CD8-positive, alpha-beta memory T cell (primary cell): ENCODE data around the gene UPK2. TPM values are rescaled to one million over a fixed set of nuclear protein-coding genes. Genes with fewer than 3 reads are reported as not detected.

Experiments
- CTCF ChIA-PET: fragments of 350-600 bp; sonication (Branson Sonifier 250); formaldehyde crosslinking; loops from one replicate; lab custom pipeline; 2021; ENCODE audit warnings: antibody characterized with exemption; lab: Charles Lee
- POLR2A ChIA-PET: fragments of 350-600 bp; sonication (Branson Sonifier 250); formaldehyde crosslinking; loops from one replicate; lab custom pipeline; 2021; ENCODE audit warnings: antibody characterized with exemption; lab: Charles Lee
- DNase-seq, 5 donors: peaks; one replicate each; pipeline versions ENCODE4 v3.0.0 to v3.0.0-alpha.2; 2020 to 2022; ENCODE audit warnings: mixed read lengths in 1 of 5
- H3K27ac ChIP-seq: one replicate; pipeline ENCODE4 v1.7.0; 2013; ENCODE audit warnings: low read depth, mild to moderate bottlenecking, low read length, moderate library complexity
- H3K27me3 ChIP-seq: 2 replicates; pipeline ENCODE4 v1.7.0; 2013; ENCODE audit warnings: low read length, mild to moderate bottlenecking; ENCODE audit not compliant: insufficient read depth, poor library complexity, severe bottlenecking
- H3K36me3 ChIP-seq: 2 replicates; pipeline ENCODE4 v1.7.0; 2013; ENCODE audit warnings: mild to moderate bottlenecking, low read length, moderate library complexity; ENCODE audit not compliant: insufficient read depth
- H3K4me1 ChIP-seq: 2 replicates; pipeline ENCODE4 v1.7.0; 2013; ENCODE audit warnings: mild to moderate bottlenecking, low read length, moderate library complexity; ENCODE audit not compliant: insufficient read depth
- H3K4me3 ChIP-seq: 2 replicates; pipeline ENCODE4 v1.7.0; 2013; ENCODE audit warnings: mild to moderate bottlenecking, low read length
- H3K9me3 ChIP-seq: 2 replicates; pipeline ENCODE4 v1.7.0; 2013; ENCODE audit warnings: mild to moderate bottlenecking, low read length
- H3K27ac Mint-ChIP-seq, 8 donors: one replicate each; pipeline ENCODE4 v1.8.0; 2020 to 2021; ENCODE audit warnings: mixed read lengths in 8 of 8, mild to moderate bottlenecking in 6 of 8, inconsistent platforms in 3 of 8, moderate library complexity in 3 of 8
- H3K27me3 Mint-ChIP-seq, 2 donors: one replicate each; pipeline ENCODE4 v1.8.0; 2020 to 2021; ENCODE audit warnings: mixed read lengths in 2 of 2, mild to moderate bottlenecking in 1 of 2, moderate library complexity in 1 of 2
- H3K36me3 Mint-ChIP-seq, 3 donors: one replicate each; pipeline ENCODE4 v1.8.0; 2020 to 2021; ENCODE audit warnings: mixed read lengths in 3 of 3, inconsistent platforms in 1 of 3, mild to moderate bottlenecking in 1 of 3
- H3K4me1 Mint-ChIP-seq, 3 donors: one replicate each; pipeline ENCODE4 v1.8.0; 2020 to 2021; ENCODE audit warnings: mixed read lengths in 3 of 3, inconsistent platforms in 1 of 3, mild to moderate bottlenecking in 1 of 3
- H3K4me3 Mint-ChIP-seq, 7 donors: one replicate each; pipeline ENCODE4 v1.8.0; 2020 to 2021; ENCODE audit warnings: mixed read lengths in 7 of 7, mild to moderate bottlenecking in 6 of 7, moderate library complexity in 4 of 7, inconsistent platforms in 2 of 7
- H3K9me3 Mint-ChIP-seq, 5 donors: one replicate each; pipeline ENCODE4 v1.8.0; 2020 to 2022; ENCODE audit warnings: mixed read lengths in 5 of 5, mild to moderate bottlenecking in 3 of 5, moderate library complexity in 2 of 5, inconsistent platforms in 1 of 5
- polyA plus RNA-seq: library from polyadenylated mRNA; unstranded; fragments of 300-500 nt; fragmentation: Illumina TruSeq; gene quantifications from one replicate; pipeline ENCODE4 v1.2.3, GENCODE V29; 2021
- total RNA-seq, 2 experiments: library from RNA; stranded (reverse); gene quantifications; one replicate each; pipeline ENCODE4 v1.2.3, GENCODE V29; 2021

UPK2 gene
- total and polyA plus RNA-seq, 3 experiments from 2014 or later = 0.22 TPM; not detected in 2

- peak overlapping the region; percentile 90 to 100 (median 98) for H3K27ac Mint-ChIP-seq
- H3K27ac ChIP-seq = peak overlapping the region; percentile 88
- peaks cover 0 to 4% (median 2%) of the 10 kb centered on the region in 5 donors for H3K9me3 Mint-ChIP-seq
- H3K36me3 ChIP-seq = peaks cover 5% of the 10 kb centered on the region
- H3K4me1 Mint-ChIP-seq = peaks cover 41 to 57% (median 48%) of the 10 kb centered on the region in 3 donors
- H3K4me3 Mint-ChIP-seq = peak overlapping the region; percentile 98 to 100 (median 99)
- H3K36me3 Mint-ChIP-seq = peaks cover 4 to 49% (median 6%) of the 10 kb centered on the region in 3 donors
- peak overlapping the region; percentile 94 for H3K4me3 ChIP-seq
- ChIA-PET CTCF (interaction anchor here (0.6 to 6.7 kb wide), 17 partner anchors 11 to 235 kb away, joined by 3 to 22 read pairs (median 5); partner anchors contain the start of gene VPS11), POLR2A (interaction anchor here (0.5 to 11.4 kb wide), 13 partner anchors 12 to 505 kb away, joined by 3 to 203 read pairs (median 4); partner anchors contain the start of gene DDX6)
- H3K9me3 ChIP-seq = no peaks in the 10 kb centered on the region
- peaks cover 0 to 12% of the 10 kb centered on the region in 2 donors for H3K27me3 Mint-ChIP-seq
- DNase-seq = peak in 3 of 5 donors; percentile 36 to 63 (median 60)
- H3K27me3 ChIP-seq = no peaks in the 10 kb centered on the region
- peaks cover 44% of the 10 kb centered on the region for H3K4me1 ChIP-seq
Observed at GRCh38 chr11:118924591-118925585, 31.2 kb upstream of the UPK2 start.

GRCh38 chr11:118927554-118928100 lies 28.5 kb upstream of the UPK2 start:
- Histone ChIP-seq H3K9me3 (no peaks in the 10 kb centered on the region), H3K27ac (peak overlapping the region; percentile 96), H3K27me3 (no peaks in the 10 kb centered on the region), H3K4me1 (peaks cover 31% of the 10 kb centered on the region), H3K36me3 (no peaks in the 10 kb centered on the region), H3K4me3 (peak overlapping the region; percentile 70)
- H3K9me3 Mint-ChIP-seq = peaks cover 0 to 4% (median 2%) of the 10 kb centered on the region in 5 donors
- peaks cover 0 to 14% of the 10 kb centered on the region in 2 donors for H3K27me3 Mint-ChIP-seq
- POLR2A ChIA-PET = interaction anchor here (0.5 to 11.4 kb wide), 5 partner anchors 15 to 138 kb away, joined by 5 to 203 read pairs (median 11); partner anchors contain the start of gene DDX6
- peak overlapping the region; percentile 92 to 100 (median 99) for H3K27ac Mint-ChIP-seq
- peaks cover 0 to 41% (median 6%) of the 10 kb centered on the region in 3 donors for H3K36me3 Mint-ChIP-seq
- peak overlapping the region; percentile 83 to 100 (median 98) for H3K4me3 Mint-ChIP-seq
- H3K4me1 Mint-ChIP-seq = peaks cover 41 to 56% (median 42%) of the 10 kb centered on the region in 3 donors
- CTCF ChIA-PET = interaction anchor here (2.7 to 6.7 kb wide), 4 partner anchors 32 to 137 kb away, joined by 14 to 56 read pairs (median 21); partner anchors contain the start of gene DDX6
- no peak for DNase-seq

GRCh38 chr11:118928101-118928869 lies 27.8 kb upstream of the UPK2 start:
- H3K4me1 ChIP-seq = peaks cover 31% of the 10 kb centered on the region
- H3K27me3 ChIP-seq = no peaks in the 10 kb centered on the region
- DNase-seq = peak; percentile 90 to 98 (median 96)
- no peaks in the 10 kb centered on the region for H3K9me3 ChIP-seq
- peaks cover 0 to 14% of the 10 kb centered on the region in 2 donors for H3K27me3 Mint-ChIP-seq
- H3K9me3 Mint-ChIP-seq = peaks cover 0 to 4% (median 2%) of the 10 kb centered on the region in 5 donors
- H3K36me3 Mint-ChIP-seq = peaks cover 0 to 36% (median 6%) of the 10 kb centered on the region in 3 donors
- peaks cover 39 to 51% (median 41%) of the 10 kb centered on the region in 3 donors for H3K4me1 Mint-ChIP-seq
- H3K36me3 ChIP-seq = no peaks in the 10 kb centered on the region
- H3K27ac ChIP-seq = peak overlapping the region; percentile 96
- peak overlapping the region; percentile 92 to 100 (median 99) for H3K27ac Mint-ChIP-seq
- H3K4me3 ChIP-seq = peak overlapping the region; percentile 70
- POLR2A ChIA-PET = interaction anchor here (0.5 to 11.4 kb wide), 6 partner anchors 16 to 139 kb away, joined by 5 to 203 read pairs (median 10); partner anchors contain the start of gene DDX6
- CTCF ChIA-PET = interaction anchor here (1.1 to 6.7 kb wide), 9 partner anchors 15 to 223 kb away, joined by 3 to 56 read pairs (median 17); partner anchors contain the start of genes CXCR5 and DDX6
- H3K4me3 Mint-ChIP-seq = peak overlapping the region; percentile 83 to 100 (median 98)

- Mint-ChIP-seq H3K9me3 (peaks cover 0 to 4% (median 2%) of the 10 kb centered on the region in 5 donors), H3K4me1 (peaks cover 36 to 46% (median 41%) of the 10 kb centered on the region in 3 donors), H3K27me3 (peaks cover 0 to 14% of the 10 kb centered on the region in 2 donors), H3K4me3 (peak overlapping the region; percentile 83 to 100 (median 98)), H3K27ac (peak overlapping the region; percentile 92 to 100 (median 99)), H3K36me3 (peaks cover 0 to 29% (median under 1%) of the 10 kb centered on the region in 3 donors)
- Histone ChIP-seq H3K36me3 (no peaks in the 10 kb centered on the region), H3K9me3 (no peaks in the 10 kb centered on the region), H3K27ac (peak overlapping the region; percentile 96), H3K4me1 (peaks cover 31% of the 10 kb centered on the region), H3K27me3 (no peaks in the 10 kb centered on the region), H3K4me3 (peak overlapping the region; percentile 70)
- POLR2A ChIA-PET = interaction anchor here (0.6 to 11.4 kb wide), 7 partner anchors 16 to 140 kb away, joined by 3 to 203 read pairs (median 8); partner anchors contain the start of gene DDX6
- CTCF ChIA-PET = interaction anchor here (1.1 to 5.7 kb wide), 9 partner anchors 15 to 242 kb away, joined by 3 to 56 read pairs (median 8); partner anchors contain the start of genes CXCR5 and DDX6
- DNase-seq = no peak
Observed at GRCh38 chr11:118928870-118929500, 27.1 kb upstream of the UPK2 start.

- H3K27me3 ChIP-seq = no peaks in the 10 kb centered on the region
- H3K4me3 Mint-ChIP-seq = peak overlapping the region; percentile 83 to 100 (median 98)
- H3K9me3 ChIP-seq = no peaks in the 10 kb centered on the region
- peak overlapping the region; percentile 96 for H3K27ac ChIP-seq
- H3K9me3 Mint-ChIP-seq = peaks cover 0 to 4% (median 2%) of the 10 kb centered on the region in 5 donors
- ChIA-PET CTCF (interaction anchor here (0.7 to 5.7 kb wide), 20 partner anchors 10 to 243 kb away, joined by 3 to 56 read pairs (median 6); partner anchors contain the start of genes CENATAC, CXCR5 and DDX6), POLR2A (interaction anchor here (0.5 to 11.4 kb wide), 15 partner anchors 10 to 1943 kb away, joined by 3 to 203 read pairs (median 5); partner anchors contain the start of genes DDX6, HMBS, RPS25 and TRAPPC4)
- no peaks in the 10 kb centered on the region for H3K36me3 ChIP-seq
- peak overlapping the region; percentile 96 to 100 (median 98) for H3K27ac Mint-ChIP-seq
- peak overlapping the region; percentile 70 for H3K4me3 ChIP-seq
- H3K36me3 Mint-ChIP-seq = peaks cover 0 to 22% (median 0%) of the 10 kb centered on the region in 3 donors
- H3K4me1 ChIP-seq = peaks cover 31% of the 10 kb centered on the region
- DNase-seq = peak; percentile 71 to 91 (median 81)
- peaks cover 36 to 42% (median 41%) of the 10 kb centered on the region in 3 donors for H3K4me1 Mint-ChIP-seq
- peaks cover 0 to 14% of the 10 kb centered on the region in 2 donors for H3K27me3 Mint-ChIP-seq
Observed at GRCh38 chr11:118929501-118930093, 26.5 kb upstream of the UPK2 start.

- DNase-seq = peak; percentile 79 to 90 (median 86)
- H3K27me3 ChIP-seq = no peaks in the 10 kb centered on the region
- Mint-ChIP-seq H3K36me3 (peaks cover 0 to 17% (median 0%) of the 10 kb centered on the region in 3 donors), H3K27me3 (peaks cover 0 to 14% of the 10 kb centered on the region in 2 donors), H3K27ac (peak overlapping the region; percentile 96 to 100 (median 98)), H3K9me3 (peaks cover 0 to 4% (median 2%) of the 10 kb centered on the region in 5 donors), H3K4me1 (peaks cover 36 to 42% (median 41%) of the 10 kb centered on the region in 3 donors), H3K4me3 (peak overlapping the region; percentile 83 to 100 (median 98))
- H3K4me1 ChIP-seq = peaks cover 31% of the 10 kb centered on the region
- ChIA-PET CTCF (interaction anchor here (0.7 to 5.7 kb wide), 23 partner anchors 9 to 243 kb away, joined by 3 to 56 read pairs (median 6); partner anchors contain the start of genes CENATAC, CXCR5 and DDX6), POLR2A (interaction anchor here (0.5 to 11.4 kb wide), 16 partner anchors 10 to 1943 kb away, joined by 3 to 203 read pairs (median 4); partner anchors contain the start of genes DDX6, HMBS, RPS25 and TRAPPC4)
- no peaks in the 10 kb centered on the region for H3K36me3 ChIP-seq
- peak overlapping the region; percentile 70 for H3K4me3 ChIP-seq
- peak overlapping the region; percentile 96 for H3K27ac ChIP-seq
- H3K9me3 ChIP-seq = no peaks in the 10 kb centered on the region
Observed at GRCh38 chr11:118930094-118930712, 25.9 kb upstream of the UPK2 start.
